ENCODE results near the gene MCM7. TPM values are rescaled to one million over a fixed set of nuclear protein-coding genes. Genes with fewer than 3 reads are reported as not detected.

MCM7 gene
- total RNA-seq, 4 donors from 2014 or later = 31.8 to 67.3 (median 63.1) TPM

DNA sequence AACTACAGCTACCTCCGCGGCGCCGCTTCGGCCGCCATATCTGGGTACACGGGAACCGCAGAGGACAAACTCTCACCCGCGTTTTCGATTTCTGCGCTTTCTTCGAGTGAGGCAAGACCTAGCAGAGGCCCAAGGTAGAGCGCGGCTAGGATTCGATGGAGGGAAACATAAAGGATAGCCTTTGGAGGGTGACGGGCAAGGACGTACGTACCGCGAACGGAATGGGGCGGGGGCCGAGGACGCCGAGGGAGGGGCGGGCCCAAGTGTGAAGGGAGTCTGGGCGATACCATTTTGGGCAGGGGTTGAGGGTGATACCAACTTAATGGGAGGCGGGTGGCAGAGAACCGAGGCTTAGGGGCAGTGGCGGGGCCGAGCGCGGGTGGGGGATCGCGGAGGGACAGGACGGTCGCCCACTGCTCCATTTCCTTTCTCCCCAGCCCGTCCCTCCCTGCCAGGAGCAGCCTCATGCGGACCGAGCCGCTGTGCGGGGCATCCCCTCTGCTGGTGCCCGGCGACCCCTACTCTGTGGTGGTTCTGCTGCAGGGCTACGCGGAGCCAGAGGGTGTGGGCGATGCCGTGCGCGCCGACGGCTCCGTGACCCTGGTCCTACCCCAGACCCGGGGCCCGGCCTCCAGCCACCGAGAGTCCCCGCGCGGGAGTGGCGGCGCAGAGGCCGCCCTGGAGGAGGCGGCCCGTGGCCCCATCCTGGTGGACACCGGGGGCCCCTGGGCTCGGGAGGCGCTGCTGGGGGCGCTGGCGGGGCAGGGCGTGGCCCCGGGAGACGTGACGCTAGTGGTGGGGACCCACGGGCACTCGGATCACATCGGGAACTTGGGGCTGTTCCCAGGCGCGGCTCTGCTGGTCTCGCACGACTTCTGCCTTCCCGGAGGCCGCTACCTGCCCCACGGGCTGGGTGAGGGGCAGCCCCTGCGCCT lies 26.0 kb upstream of the MCM7 start, which contains the start of gene MBLAC1:
Gene MBLAC1, plus strand, starts transcription at position 37 of the 935 bp plus-strand sequence. Its CDS starts 429 bp downstream, at position 466.
- peak within 1 kb of the TSS; percentile 55 to 91 (median 84) for H3K4me3 ChIP-seq
- 0 to 1% methylated on average over 19 to 20 of the region's 85 CpGs for WGBS, 2 donors
- no peaks in the 10 kb centered on the region for H3K27me3 ChIP-seq
- peak in 1 of 4 donors; percentile 54 for TF ChIP-seq POLR2A (IDR thresholded peaks at IDR 0.05)
- TF ChIP-seq, protein P1, sequence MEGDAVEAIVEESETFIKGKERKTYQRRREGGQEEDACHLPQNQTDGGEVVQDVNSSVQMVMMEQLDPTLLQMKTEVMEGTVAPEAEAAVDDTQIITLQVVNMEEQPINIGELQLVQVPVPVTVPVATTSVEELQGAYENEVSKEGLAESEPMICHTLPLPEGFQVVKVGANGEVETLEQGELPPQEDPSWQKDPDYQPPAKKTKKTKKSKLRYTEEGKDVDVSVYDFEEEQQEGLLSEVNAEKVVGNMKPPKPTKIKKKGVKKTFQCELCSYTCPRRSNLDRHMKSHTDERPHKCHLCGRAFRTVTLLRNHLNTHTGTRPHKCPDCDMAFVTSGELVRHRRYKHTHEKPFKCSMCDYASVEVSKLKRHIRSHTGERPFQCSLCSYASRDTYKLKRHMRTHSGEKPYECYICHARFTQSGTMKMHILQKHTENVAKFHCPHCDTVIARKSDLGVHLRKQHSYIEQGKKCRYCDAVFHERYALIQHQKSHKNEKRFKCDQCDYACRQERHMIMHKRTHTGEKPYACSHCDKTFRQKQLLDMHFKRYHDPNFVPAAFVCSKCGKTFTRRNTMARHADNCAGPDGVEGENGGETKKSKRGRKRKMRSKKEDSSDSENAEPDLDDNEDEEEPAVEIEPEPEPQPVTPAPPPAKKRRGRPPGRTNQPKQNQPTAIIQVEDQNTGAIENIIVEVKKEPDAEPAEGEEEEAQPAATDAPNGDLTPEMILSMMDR (IDR thresholded peaks at IDR 0.05) = no peak
- intact Hi-C loops (cut with DNase I) = no loop called here
- peaks cover 30 to 78% (median 33%) of the 10 kb centered on the region in 3 donors for H3K4me1 ChIP-seq
- H3K9me3 ChIP-seq = no peaks in the 10 kb centered on the region
- peaks cover 0 to 16% (median 0%) of the 10 kb centered on the region in 3 donors for H3K36me3 ChIP-seq
- H3K27ac ChIP-seq = peak within 1 kb of the TSS; percentile 92 to 99 (median 98)
- DNase-seq = peak; percentile 53

DNA sequence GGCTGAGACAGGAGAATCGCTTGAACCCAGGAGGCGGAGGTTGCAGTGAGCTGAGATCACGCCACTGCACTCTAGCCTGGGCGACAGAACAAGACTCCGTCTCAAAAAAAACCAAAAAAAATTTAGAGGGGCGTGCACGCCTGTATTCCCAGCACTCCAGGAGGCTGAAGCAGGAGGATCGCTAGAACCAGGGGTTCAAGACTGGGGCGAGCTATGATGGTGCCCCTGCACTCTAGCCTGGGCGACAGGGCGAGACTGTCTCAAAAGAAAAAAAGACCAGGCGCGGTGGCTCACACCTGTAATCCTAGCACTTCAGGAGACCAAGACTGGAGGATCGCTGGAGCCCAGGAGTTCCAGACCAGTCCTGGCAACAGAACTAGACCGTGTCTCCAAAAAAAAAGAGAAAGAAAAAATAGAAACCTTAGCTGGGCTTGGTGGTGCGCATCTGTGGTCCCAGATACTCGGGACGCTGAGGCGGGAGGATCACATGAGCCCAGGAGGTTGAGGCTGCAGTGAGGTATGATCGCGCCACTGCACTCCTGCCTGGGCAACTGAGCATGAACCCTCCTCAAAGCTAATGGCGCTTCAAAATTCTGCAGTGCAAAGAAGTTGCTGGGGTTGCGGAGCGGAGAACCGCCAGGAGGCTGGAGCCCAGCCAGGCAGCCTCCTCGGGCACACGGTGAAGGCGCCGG lies 25.2 kb upstream of the MCM7 start:
- peak overlapping the region; percentile 55 to 91 (median 84) for H3K4me3 ChIP-seq
- WGBS, 2 donors = 7 to 12% methylated on average over 21 to 22 of the region's 29 CpGs
- peaks cover 30 to 77% (median 33%) of the 10 kb centered on the region in 3 donors for H3K4me1 ChIP-seq
- TF ChIP-seq, protein P1 (IDR thresholded peaks at IDR 0.05) = peak in 1 of 6 experiments; percentile 20
- peak in 1 of 4 donors; percentile 39 for TF ChIP-seq POLR2A (IDR thresholded peaks at IDR 0.05)
- DNase-seq = no peak
- H3K27ac ChIP-seq = peak overlapping the region; percentile 92 to 99 (median 98)
- H3K36me3 ChIP-seq = peaks cover 0 to 16% (median 0%) of the 10 kb centered on the region in 3 donors
- H3K9me3 ChIP-seq = no peaks in the 10 kb centered on the region
- H3K27me3 ChIP-seq = no peaks in the 10 kb centered on the region
- intact Hi-C loops (cut with DNase I) = no loop called here

DNA sequence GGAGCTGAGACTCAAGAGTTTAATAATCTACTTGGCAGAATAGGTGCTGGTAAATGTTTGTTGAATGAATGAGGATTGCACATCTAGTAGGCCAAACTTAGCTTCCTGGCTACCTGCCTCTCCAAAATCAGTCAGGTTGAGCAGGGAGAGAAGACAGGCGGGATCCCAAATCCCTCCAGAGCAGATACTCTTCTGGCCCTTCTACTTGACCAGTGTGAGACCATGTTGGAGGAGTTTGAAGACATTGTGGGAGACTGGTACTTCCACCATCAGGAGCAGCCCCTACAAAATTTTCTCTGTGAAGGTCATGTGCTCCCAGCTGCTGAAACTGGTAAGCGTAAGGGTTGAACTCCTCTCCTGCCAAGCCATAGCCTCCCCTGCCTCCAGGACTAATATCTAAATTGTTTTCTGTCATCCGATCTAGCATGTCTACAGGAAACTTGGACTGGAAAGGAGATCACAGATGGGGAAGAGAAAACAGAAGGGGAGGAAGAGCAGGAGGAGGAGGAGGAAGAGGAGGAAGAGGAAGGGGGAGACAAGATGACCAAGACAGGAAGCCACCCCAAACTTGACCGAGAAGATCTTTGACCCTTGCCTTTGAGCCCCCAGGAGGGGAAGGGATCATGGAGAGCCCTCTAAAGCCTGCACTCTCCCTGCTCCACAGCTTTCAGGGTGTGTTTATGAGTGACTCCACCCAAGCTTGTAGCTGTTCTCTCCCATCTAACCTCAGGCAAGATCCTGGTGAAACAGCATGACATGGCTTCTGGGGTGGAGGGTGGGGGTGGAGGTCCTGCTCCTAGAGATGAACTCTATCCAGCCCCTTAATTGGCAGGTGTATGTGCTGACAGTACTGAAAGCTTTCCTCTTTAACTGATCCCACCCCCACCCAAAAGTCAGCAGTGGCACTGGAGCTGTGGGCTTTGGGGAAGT lies 23.4 kb upstream of the MCM7 start:
- TF ChIP-seq POLR2A (IDR thresholded peaks at IDR 0.05) = no peak
- TF ChIP-seq, protein P1 (IDR thresholded peaks at IDR 0.05) = no peak
- peaks cover 33 to 78% (median 35%) of the 10 kb centered on the region in 3 donors for H3K4me1 ChIP-seq
- no peak for DNase-seq
- 72 to 77% methylated on average over 4 of the region's 4 CpGs for WGBS, 2 donors
- H3K27me3 ChIP-seq = no peaks in the 10 kb centered on the region
- peaks cover 0 to 16% (median 0%) of the 10 kb centered on the region in 3 donors for H3K36me3 ChIP-seq
- intact Hi-C loops (cut with DNase I) = no loop called here
- no peaks in the 10 kb centered on the region for H3K9me3 ChIP-seq
- H3K27ac ChIP-seq = peak overlapping the region in 3 of 4 donors; percentile 92 to 99 (median 97)
- no peak overlapping the region for H3K4me3 ChIP-seq

DNA sequence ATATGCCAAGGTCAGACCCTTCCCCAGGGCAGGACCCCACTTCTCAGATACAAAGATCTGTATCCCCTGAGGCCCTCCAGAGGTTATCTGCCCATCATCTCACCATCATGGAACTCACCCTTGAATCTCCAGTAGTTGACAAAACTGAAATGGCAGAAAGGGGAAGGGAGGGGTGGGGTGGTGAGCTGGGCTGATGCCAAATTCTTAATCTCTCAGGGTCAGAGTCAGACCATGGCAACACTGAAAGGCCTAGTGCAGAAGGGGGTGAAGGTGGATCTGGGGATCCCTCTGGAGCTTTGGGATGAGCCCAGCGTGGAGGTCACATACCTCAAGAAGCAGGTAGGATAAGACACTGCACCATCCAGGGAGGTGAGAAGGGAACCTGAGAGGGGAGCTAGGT lies 21.4 kb upstream of the MCM7 start:
- H3K27ac ChIP-seq = no peak overlapping the region
- WGBS, 2 donors = 92 to 100% methylated on average over 1 of the region's 1 CpG
- H3K27me3 ChIP-seq = no peaks in the 10 kb centered on the region
- intact Hi-C loops (cut with DNase I) = no loop called here
- no peak overlapping the region for H3K4me3 ChIP-seq
- H3K4me1 ChIP-seq = peaks cover 28 to 74% (median 30%) of the 10 kb centered on the region in 3 donors
- H3K36me3 ChIP-seq = peaks cover 0 to 16% (median 0%) of the 10 kb centered on the region in 3 donors
- TF ChIP-seq POLR2A (IDR thresholded peaks at IDR 0.05) = no peak
- TF ChIP-seq, protein P1 (IDR thresholded peaks at IDR 0.05) = no peak
- DNase-seq = no peak
- H3K9me3 ChIP-seq = no peaks in the 10 kb centered on the region
